Measurements from ENCODE around the gene NR1H2. TPM values are rescaled to one million over a fixed set of nuclear protein-coding genes. Genes with fewer than 3 reads are reported as not detected.

NR1H2 gene
- total RNA-seq, 1 donor from 2014 or later, result 28.3 TPM

DNA sequence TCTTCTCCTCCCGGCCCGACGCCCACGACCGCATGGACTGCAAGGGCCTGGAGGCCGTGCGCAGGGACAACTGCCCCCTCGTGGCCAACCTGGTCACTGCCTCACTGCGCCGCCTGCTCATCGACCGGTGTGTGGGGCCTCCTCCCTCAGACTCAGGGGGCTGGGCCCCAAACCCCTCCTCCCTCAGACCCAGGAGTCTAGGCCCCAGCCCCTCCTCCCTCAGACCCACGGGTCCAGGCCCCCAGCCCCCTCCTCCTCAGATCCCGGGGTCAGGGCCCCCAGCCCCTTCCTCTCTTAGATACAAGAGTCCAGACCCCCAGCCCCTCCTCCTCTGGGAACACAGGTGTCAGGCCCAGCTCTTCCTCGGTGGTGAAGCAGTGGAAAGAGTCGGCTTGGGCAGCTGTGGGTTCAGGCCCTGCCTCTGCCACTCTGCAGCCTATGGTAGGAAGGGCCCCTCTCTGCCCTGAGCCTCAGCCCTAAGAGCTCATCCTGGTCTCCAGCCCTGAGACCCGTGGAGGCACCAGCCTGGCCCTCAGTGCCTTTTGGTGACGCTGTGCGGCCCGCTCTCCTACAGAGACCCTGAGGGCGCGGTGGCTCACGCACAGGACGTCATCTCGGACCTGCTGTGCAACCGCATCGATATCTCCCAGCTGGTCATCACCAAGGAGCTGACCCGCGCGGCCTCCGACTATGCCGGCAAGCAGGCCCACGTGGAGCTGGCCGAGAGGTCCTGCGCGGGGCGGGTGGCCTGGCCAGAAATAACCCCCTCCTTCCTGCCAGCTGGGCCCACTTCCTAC lies 38.8 kb downstream of the NR1H2 start:
- H3K27me3 Mint-ChIP-seq (ENCODE audit: unreplicated experiment), result peaks cover 8% of the 10 kb centered on the region
- H3K36me3 Mint-ChIP-seq (ENCODE audit: unreplicated experiment), result no peaks in the 10 kb centered on the region
- no peak overlapping the region for H3K4me3 Mint-ChIP-seq (ENCODE audit: unreplicated experiment)
- TF ChIP-seq, protein P1, sequence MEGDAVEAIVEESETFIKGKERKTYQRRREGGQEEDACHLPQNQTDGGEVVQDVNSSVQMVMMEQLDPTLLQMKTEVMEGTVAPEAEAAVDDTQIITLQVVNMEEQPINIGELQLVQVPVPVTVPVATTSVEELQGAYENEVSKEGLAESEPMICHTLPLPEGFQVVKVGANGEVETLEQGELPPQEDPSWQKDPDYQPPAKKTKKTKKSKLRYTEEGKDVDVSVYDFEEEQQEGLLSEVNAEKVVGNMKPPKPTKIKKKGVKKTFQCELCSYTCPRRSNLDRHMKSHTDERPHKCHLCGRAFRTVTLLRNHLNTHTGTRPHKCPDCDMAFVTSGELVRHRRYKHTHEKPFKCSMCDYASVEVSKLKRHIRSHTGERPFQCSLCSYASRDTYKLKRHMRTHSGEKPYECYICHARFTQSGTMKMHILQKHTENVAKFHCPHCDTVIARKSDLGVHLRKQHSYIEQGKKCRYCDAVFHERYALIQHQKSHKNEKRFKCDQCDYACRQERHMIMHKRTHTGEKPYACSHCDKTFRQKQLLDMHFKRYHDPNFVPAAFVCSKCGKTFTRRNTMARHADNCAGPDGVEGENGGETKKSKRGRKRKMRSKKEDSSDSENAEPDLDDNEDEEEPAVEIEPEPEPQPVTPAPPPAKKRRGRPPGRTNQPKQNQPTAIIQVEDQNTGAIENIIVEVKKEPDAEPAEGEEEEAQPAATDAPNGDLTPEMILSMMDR (IDR thresholded peaks at IDR 0.05; ENCODE audit: partially characterized antibody, unreplicated experiment), result peak; percentile 89
- peak; percentile 92 for DNase-seq
- H3K9me3 Mint-ChIP-seq (ENCODE audit: unreplicated experiment), result peaks cover 13% of the 10 kb centered on the region
- peaks cover 11% of the 10 kb centered on the region for H3K4me1 Mint-ChIP-seq (ENCODE audit: low read depth, unreplicated experiment)
- peak overlapping the region; percentile 22 for H3K27ac Mint-ChIP-seq (ENCODE audit: unreplicated experiment)

GRCh38 chr19:50415661-50416033 lies 39.4 kb downstream of the NR1H2 start:
- Mint-ChIP-seq H3K4me1 (ENCODE audit: low read depth, unreplicated experiment) (peaks cover 11% of the 10 kb centered on the region), H3K36me3 (ENCODE audit: unreplicated experiment) (no peaks in the 10 kb centered on the region), H3K4me3 (ENCODE audit: unreplicated experiment) (no peak overlapping the region), H3K27ac (ENCODE audit: unreplicated experiment) (no peak overlapping the region), H3K9me3 (ENCODE audit: unreplicated experiment) (peaks cover 12% of the 10 kb centered on the region), H3K27me3 (ENCODE audit: unreplicated experiment) (peaks cover 8% of the 10 kb centered on the region)
- TF ChIP-seq, protein P1 (IDR thresholded peaks at IDR 0.05; ENCODE audit: partially characterized antibody, unreplicated experiment), result no peak
- no peak for DNase-seq

DNA sequence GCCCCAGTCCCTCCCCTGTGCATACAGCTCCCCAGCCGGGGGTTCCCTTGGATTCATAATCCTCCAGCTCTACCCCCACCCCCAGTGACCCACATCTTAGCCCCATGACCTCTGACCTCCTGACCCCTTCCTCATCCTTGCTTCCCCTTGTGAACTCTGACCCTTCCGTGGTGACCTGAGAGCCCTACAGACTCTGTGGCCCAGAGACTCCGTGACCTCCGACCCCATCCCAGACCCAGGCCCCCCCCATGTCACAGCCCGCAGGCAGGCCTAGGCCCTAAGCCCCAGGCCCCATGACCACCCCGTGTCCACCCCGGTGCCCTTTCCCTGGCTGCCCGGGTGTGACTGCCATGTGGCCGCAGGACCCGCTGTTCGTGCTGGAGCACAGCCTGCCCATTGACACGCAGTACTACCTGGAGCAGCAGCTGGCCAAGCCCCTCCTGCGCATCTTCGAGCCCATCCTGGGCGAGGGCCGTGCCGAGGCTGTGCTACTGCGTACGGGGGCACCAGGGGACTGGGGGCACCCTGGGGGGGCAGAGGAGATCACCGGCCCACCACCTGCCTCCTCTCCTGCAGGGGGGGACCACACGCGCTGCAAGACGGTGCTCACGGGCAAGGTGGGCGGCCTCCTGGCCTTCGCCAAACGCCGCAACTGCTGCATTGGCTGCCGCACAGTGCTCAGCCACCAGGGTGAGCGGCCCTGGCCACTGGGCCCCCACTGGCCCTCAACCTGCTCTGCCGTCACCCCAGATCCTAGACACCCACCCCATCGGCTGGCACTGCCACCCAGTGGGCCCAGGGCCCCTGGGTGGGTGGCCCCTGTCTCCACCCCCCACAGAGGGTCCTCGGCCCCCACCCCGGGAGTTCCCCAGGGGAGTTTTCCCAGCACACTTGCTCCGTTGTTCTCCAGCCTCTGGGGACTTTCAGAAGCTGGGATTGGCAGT lies 40.0 kb downstream of the NR1H2 start:
- Mint-ChIP-seq H3K4me1 (ENCODE audit: low read depth, unreplicated experiment) (peaks cover 9% of the 10 kb centered on the region), H3K9me3 (ENCODE audit: unreplicated experiment) (peaks cover 10% of the 10 kb centered on the region), H3K4me3 (ENCODE audit: unreplicated experiment) (no peak overlapping the region), H3K27ac (ENCODE audit: unreplicated experiment) (no peak overlapping the region), H3K36me3 (ENCODE audit: unreplicated experiment) (no peaks in the 10 kb centered on the region), H3K27me3 (ENCODE audit: unreplicated experiment) (peaks cover 8% of the 10 kb centered on the region)
- DNase-seq, result no peak
- TF ChIP-seq, protein P1 (IDR thresholded peaks at IDR 0.05; ENCODE audit: partially characterized antibody, unreplicated experiment), result no peak

GRCh38 chr19:50417111-50418081 lies 41.1 kb downstream of the NR1H2 start:
- no peaks in the 10 kb centered on the region for H3K36me3 Mint-ChIP-seq (ENCODE audit: unreplicated experiment)
- peaks cover 8% of the 10 kb centered on the region for H3K27me3 Mint-ChIP-seq (ENCODE audit: unreplicated experiment)
- H3K4me1 Mint-ChIP-seq (ENCODE audit: low read depth, unreplicated experiment), result peaks cover 8% of the 10 kb centered on the region
- DNase-seq, result no peak
- peaks cover 10% of the 10 kb centered on the region for H3K9me3 Mint-ChIP-seq (ENCODE audit: unreplicated experiment)
- TF ChIP-seq, protein P1 (IDR thresholded peaks at IDR 0.05; ENCODE audit: partially characterized antibody, unreplicated experiment), result no peak
- no peak overlapping the region for H3K4me3 Mint-ChIP-seq (ENCODE audit: unreplicated experiment)
- H3K27ac Mint-ChIP-seq (ENCODE audit: unreplicated experiment), result no peak overlapping the region
